H54 (cell line): Measurements from ENCODE around the gene RAB6A.

Experiments
- DNase-seq: peaks from one replicate; pipeline ENCODE4 v3.0.0; 2011; ENCODE audit warnings: low spot score, mixed read lengths; ENCODE audit not compliant: insufficient read length
- FAIRE-seq: peaks from 3 replicates; lab custom pipeline; 2011; peaks lifted over from hg19 to GRCh38; lab: Jason Lieb, UNC
- POLR2A ChIP-seq: IDR thresholded peaks from 2 replicates; pipeline ENCODE4 v1.6.1; 2011; ENCODE audit warnings: low read depth, mild to moderate bottlenecking, low read length

The RAB6A gene

DNA sequence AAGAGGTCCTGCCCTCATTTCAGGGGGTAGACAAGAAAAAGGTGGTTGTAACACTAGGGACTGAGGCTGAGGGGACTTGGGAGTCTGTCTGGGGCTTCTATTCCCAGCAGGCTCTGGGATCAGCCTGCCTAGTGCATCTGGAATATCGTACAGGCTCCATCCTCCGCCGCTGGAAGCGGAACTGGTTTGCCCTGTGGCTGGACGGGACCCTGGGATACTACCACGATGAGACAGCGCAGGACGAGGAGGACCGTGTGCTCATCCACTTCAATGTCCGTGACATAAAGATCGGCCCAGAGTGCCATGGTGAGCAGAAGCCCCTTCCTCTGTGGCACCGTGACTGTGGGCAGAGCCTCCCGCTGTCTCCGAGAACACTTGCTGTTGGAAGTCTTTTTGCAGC is 110.5 kb downstream of the RAB6A start:
- DNase-seq, result no peak
- no peak for TF ChIP-seq POLR2A
- FAIRE-seq, result no peak

DNA sequence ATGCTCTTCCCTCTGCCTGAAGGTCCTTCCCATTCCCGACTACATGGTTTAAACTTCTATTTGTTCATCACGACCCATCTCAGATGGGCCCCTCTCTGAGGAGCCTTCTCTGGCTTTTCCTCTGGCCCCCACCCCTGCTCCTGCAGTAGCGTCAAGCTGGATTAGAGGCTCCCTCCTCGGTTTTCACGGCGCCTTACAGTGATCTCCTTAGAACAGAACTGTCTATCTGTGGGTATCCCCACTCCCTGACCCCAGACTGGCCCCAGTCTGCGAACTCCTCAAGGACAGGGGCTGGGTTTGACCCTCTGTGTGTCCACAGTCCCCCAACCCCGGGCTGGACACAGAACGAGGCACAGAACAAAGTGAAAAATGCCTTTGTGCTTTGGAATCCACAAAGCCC is 111.7 kb downstream of the RAB6A start:
- DNase-seq (no peak), FAIRE-seq (no peak)
- TF ChIP-seq POLR2A, result no peak

DNA sequence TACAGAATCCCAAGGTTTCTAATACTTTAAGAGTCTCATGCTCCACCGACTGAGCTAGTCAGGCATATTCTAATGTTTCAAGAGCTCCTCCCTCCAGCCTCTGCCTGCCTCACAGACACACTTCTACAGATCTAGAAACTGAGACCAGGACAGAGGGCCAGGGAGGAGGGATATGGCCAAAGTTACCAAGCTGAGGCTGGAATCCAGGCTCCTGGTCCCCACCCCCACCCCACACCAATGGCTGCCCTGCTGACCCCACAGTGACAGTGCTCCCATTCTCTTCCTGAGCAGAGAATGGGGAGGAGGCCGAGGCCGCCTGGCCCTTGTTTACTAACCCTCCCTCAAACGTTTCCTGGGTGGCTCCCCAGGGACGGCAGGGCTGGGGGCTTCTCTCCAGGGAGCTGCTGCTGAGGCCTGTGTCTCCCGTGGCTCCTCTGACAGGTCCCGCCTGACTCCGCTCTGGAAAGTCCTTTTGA is 112.3 kb downstream of the RAB6A start:
- no peak for DNase-seq
- TF ChIP-seq POLR2A, result no peak
- no peak for FAIRE-seq

- no peak for TF ChIP-seq POLR2A
- DNase-seq (no peak), FAIRE-seq (no peak)
These were observed 112.8 kb downstream of the RAB6A start for GRCh38 chr11:73648121-73648520.

GRCh38 chr11:73647459-73648100 is 113.3 kb downstream of the RAB6A start:
- TF ChIP-seq POLR2A, result no peak
- peak; percentile 94 for DNase-seq
- peak; percentile 36 for FAIRE-seq

- TF ChIP-seq POLR2A, result no peak
- DNase-seq (no peak), FAIRE-seq (no peak)
These were observed 114.8 kb downstream of the RAB6A start, which contains the start of gene PLEKHB1 for GRCh38 chr11:73645972-73646631. TSS of gene PLEKHB1 (plus strand) at chr11:73646581. CDS start at chr11:73646609, 28 bp downstream.

GRCh38 chr11:73645121-73645969 is 115.5 kb downstream of the RAB6A start:
- no peak for FAIRE-seq
- no peak for TF ChIP-seq POLR2A
- no peak for DNase-seq

DNA sequence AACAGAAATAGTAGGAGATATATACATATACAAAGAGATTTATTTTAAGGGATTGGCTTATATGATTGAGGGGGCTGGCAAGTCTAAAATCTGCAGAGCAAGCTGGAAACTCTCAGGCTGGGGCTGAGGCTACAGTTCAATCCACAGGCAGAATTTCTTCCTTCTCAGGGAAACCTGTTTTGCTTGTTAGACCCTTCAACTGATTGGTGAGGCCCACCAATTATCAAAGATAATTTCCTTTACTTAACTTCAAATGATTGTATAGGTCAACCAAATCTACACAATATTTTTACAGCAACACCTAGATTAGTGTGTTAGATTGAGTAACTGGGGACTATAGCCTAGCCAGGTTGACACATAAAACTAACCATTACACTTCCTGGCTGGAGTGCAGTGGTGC is 119.2 kb downstream of the RAB6A start:
- FAIRE-seq, result no peak
- TF ChIP-seq POLR2A, result no peak
- DNase-seq, result no peak

DNA sequence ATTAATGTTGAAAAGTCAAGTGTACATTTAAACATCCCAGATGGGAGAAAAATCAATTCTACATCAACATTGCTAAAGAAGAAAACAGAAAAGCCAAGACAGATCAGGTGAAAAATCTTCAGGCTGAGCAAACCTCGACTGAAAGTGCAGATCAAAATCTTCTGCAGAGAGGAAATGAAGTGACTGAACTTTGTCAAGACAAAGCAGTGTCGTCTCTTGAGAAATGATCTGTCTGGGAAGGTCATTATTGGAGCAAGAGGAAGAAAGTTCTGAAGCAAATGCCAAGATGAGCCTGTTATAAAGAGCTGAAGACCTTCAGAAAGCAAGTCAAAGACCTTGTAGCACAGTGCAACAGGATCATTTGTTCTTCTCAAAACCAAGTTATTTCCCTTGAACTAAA is 120.3 kb downstream of the RAB6A start:
- no peak for TF ChIP-seq POLR2A
- no peak for DNase-seq
- no peak for FAIRE-seq

DNA sequence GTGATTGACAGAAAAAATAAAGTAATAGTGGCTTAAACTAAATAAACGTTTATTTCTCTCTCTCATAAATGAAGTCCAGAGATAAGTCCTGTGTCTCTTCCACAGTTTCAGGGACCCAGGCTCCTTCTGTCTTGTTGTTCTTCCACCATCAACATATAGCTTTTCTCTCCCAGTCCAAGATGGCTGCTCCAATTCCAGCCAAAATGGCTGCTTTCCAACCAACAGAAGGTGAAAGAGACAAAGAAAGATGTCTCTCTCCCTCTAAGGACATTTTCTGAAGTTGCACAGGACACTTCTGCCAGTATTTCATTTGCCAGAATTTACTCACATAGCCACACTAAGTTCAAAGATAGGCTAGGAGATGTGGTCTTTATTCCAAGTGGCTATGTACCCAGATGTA is 123.9 kb downstream of the RAB6A start:
- FAIRE-seq, result no peak
- TF ChIP-seq POLR2A, result no peak
- DNase-seq, result no peak

- DNase-seq, result no peak
- TF ChIP-seq POLR2A, result no peak
- no peak for FAIRE-seq
These were observed 124.6 kb downstream of the RAB6A start for GRCh38 chr11:73636249-73636648.

GRCh38 chr11:73635721-73636120 is 125.2 kb downstream of the RAB6A start:
- DNase-seq (no peak), FAIRE-seq (no peak)
- TF ChIP-seq POLR2A, result no peak

DNA sequence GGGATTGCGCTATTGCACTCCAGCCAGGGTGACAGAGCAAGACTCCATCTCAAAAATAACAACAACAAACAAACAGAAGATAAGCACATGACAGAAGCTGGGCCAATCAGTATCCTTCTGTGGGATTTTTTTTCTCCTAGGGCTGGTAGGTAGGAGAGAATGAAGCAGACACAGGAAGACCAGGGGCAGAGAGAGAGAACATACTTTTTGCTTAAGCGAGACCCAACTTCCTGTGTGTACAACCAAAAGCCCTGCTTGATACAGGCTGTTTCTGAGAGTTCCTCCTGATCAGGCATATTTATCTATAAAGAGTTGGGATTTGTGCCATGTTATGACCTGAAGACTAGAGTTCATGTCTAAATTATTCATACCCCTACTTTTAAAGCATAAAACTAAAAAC is 126.9 kb downstream of the RAB6A start:
- FAIRE-seq (no peak), DNase-seq (no peak)
- TF ChIP-seq POLR2A, result no peak

DNA sequence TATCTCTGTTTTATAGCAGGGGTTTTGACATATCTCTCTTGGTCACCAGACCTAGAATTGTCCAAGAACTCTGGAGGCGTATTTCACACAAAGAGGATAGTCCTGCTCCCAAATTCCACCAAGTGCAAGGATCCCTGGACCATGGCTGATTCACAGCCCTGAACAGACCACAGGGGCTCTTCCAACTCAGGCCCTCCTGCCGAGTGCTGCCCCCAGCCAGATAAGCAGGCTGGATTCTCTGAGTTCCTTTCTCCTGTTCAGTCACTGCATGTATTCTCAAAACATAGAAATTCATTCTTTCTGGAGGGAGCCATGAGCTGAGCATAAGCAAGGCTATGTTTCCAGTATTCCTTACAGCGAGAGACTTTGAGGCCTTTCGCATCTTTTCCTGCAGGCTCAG is 127.9 kb downstream of the RAB6A start:
- TF ChIP-seq POLR2A, result no peak
- FAIRE-seq (no peak), DNase-seq (no peak)
